HK-2 (cell line): Measurements from ENCODE around the gene SERAC1.
"Not testable (repeated sequence)": the region's sequence is repeated elsewhere in the genome, so short reads cannot be mapped to it uniquely, and the experiment has no call there.

ENCODE experiments used
- DNase-seq: peaks from one replicate; pipeline ENCODE4 v3.0.0-alpha.2; 2018; ENCODE audit not compliant: unreplicated experiment

The SERAC1 gene

GRCh38 chr6:158168040-158168289 lies at the start of gene SERAC1:
SERAC1 (minus strand) TSS chr6:158168262; CDS start chr6:158158363, 9,899 bp downstream.
- no peak for DNase-seq

- peak; percentile 59 for DNase-seq
Observed at GRCh38 chr6:158213925-158214674, 46.0 kb upstream of the SERAC1 start.

GRCh38 chr6:158211273-158212055 lies 43.4 kb upstream of the SERAC1 start:
- DNase-seq: no peak

- not testable (repeated sequence) for DNase-seq
Observed at GRCh38 chr6:158209582-158210333, 41.7 kb upstream of the SERAC1 start.

GRCh38 chr6:158208226-158209030 lies 40.4 kb upstream of the SERAC1 start:
- not testable (repeated sequence) for DNase-seq

- no peak for DNase-seq
Observed at GRCh38 chr6:158207422-158207788, 39.3 kb upstream of the SERAC1 start.

- DNase-seq: no peak
Observed at GRCh38 chr6:158206740-158207421, 38.8 kb upstream of the SERAC1 start.

GRCh38 chr6:158205169-158205944 lies 37.3 kb upstream of the SERAC1 start:
- no peak for DNase-seq

GRCh38 chr6:158198461-158198860 lies 30.4 kb upstream of the SERAC1 start:
- DNase-seq: no peak

GRCh38 chr6:158194487-158195280 lies 26.6 kb upstream of the SERAC1 start:
- no peak for DNase-seq

GRCh38 chr6:158191761-158192160 lies 23.7 kb upstream of the SERAC1 start:
- no peak for DNase-seq

- DNase-seq: no peak
Observed at GRCh38 chr6:158191032-158191431, 23.0 kb upstream of the SERAC1 start.

- DNase-seq: no peak
Observed at GRCh38 chr6:158188591-158188990, 20.5 kb upstream of the SERAC1 start.

GRCh38 chr6:158185729-158186456 lies 17.8 kb upstream of the SERAC1 start:
- DNase-seq: no peak

GRCh38 chr6:158184608-158185007 lies 16.5 kb upstream of the SERAC1 start:
- DNase-seq: no peak

GRCh38 chr6:158183174-158183972 lies 15.3 kb upstream of the SERAC1 start:
- not testable (repeated sequence) for DNase-seq

GRCh38 chr6:158177712-158178111 lies 9.7 kb upstream of the SERAC1 start:
- DNase-seq: not testable (repeated sequence)

GRCh38 chr6:158175111-158175510 lies 7.0 kb upstream of the SERAC1 start:
- DNase-seq: no peak
